ENCODE data around the gene CNTNAP2. TPM values are rescaled to one million over a fixed set of nuclear protein-coding genes. Genes with fewer than 3 reads are reported as not detected.

The CNTNAP2 gene
- total RNA-seq, 2 donors from 2014 or later, result not detected

DNA sequence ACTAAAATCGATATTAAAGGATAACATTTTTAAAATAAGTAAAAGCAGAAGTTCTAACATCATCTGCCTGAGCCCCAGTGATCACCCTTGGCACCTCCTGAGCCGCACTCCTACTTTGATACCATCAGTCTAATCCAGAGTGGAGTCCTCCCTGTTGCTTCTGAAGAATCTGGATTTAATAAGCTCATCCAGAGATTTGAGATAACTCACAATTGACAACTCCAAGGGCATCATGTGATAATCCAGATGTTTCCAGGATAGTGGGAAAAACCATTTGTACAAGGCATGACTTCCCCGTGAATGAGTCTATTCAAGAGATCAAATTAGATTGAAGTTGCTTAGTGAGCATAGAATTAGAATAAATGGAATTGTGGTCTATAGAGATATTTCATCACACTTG lies 1998.2 kb downstream of the CNTNAP2 start:
- no peaks in the 10 kb centered on the region for H3K36me3 Mint-ChIP-seq
- no peak for DNase-seq (ENCODE audit: low spot score)
- H3K4me3 Mint-ChIP-seq, result no peak overlapping the region
- no peaks in the 10 kb centered on the region for H3K4me1 Mint-ChIP-seq (ENCODE audit: low read depth in 2 of 2)
- peaks cover 0 to 8% of the 10 kb centered on the region in 2 donors for H3K27me3 Mint-ChIP-seq
- no peak for ATAC-seq
- H3K27ac Mint-ChIP-seq, result no peak overlapping the region
- H3K9me3 Mint-ChIP-seq, result no peaks in the 10 kb centered on the region

DNA sequence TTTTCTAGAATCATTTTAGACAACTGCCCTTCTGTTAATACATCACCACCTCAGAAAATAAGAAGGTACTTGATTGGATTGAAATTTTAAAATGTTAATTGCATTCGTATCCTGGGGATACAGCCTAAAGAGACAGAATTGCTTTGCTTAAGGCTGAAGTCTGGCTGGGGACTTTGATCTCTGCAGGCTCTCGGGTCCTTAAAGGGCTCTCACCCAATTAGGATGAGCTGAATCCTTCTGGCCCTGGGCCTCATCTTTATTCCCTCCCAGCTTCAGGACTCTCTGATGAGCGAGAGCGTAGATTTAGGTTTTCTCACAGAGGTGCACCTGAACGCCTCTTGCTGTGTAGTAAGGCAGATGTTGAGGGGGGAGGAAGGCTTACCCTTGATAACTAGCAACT lies 1998.7 kb downstream of the CNTNAP2 start:
- no peaks in the 10 kb centered on the region for H3K36me3 Mint-ChIP-seq
- ATAC-seq (no peak), DNase-seq (ENCODE audit: low spot score) (no peak)
- H3K27ac Mint-ChIP-seq, result no peak overlapping the region
- H3K4me1 Mint-ChIP-seq (ENCODE audit: low read depth in 2 of 2), result no peaks in the 10 kb centered on the region
- H3K9me3 Mint-ChIP-seq, result no peaks in the 10 kb centered on the region
- H3K27me3 Mint-ChIP-seq, result peaks cover 0 to 8% of the 10 kb centered on the region in 2 donors
- H3K4me3 Mint-ChIP-seq, result no peak overlapping the region

DNA sequence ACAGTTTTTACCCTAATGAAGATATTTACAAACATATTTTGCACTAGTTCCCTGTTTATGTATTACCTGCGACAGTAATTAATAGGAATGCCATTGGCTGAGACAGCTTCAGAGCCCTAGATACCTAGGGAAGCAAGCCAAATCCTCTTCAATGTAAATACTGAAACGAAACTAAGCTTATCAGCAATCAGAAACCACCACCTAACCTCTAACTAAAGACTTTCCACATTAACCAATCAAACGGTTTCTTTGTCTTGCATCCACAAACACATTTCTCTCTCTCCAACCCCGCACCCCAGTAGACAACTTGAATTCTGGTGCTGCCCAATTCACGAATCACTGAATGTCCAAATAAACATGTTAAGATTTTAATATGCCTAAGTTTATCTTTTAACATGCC lies 1999.6 kb downstream of the CNTNAP2 start:
- Mint-ChIP-seq H3K4me3 (no peak overlapping the region), H3K27me3 (peaks cover 0 to 1% of the 10 kb centered on the region in 2 donors), H3K36me3 (no peaks in the 10 kb centered on the region), H3K9me3 (no peaks in the 10 kb centered on the region), H3K4me1 (ENCODE audit: low read depth in 2 of 2) (no peaks in the 10 kb centered on the region), H3K27ac (no peak overlapping the region)
- no peak for ATAC-seq
- no peak for DNase-seq (ENCODE audit: low spot score)

DNA sequence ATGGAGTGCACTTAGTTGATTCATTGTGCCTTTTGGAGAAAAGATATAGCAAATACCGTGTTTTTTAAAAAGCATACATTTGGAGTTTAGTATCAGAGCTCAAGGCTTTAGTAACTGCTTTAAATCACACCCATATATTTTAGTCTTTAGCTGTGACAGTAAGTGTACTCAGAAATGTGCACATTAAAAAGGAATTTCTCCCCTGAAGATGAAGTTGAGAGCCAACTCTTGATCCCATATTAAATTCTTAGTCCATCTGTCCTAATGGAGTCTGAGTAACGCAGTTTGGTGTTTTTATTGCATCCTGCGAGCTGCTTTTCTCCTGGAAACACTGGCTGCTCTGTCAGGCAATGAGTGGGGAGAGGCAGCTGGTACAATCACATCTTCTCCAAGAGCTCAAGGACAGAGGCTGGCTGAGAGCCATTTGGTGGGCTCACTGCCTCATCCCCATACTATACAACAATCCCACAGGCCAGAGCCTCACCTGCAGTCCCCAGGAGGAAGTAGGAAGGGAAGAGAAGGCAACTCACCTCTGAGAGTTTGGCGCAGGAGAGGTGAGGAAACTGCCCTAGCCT lies 2000.3 kb downstream of the CNTNAP2 start:
- Mint-ChIP-seq H3K9me3 (no peaks in the 10 kb centered on the region), H3K36me3 (no peaks in the 10 kb centered on the region), H3K4me1 (ENCODE audit: low read depth in 2 of 2) (no peaks in the 10 kb centered on the region), H3K4me3 (no peak overlapping the region), H3K27ac (no peak overlapping the region), H3K27me3 (peaks cover 0 to 2% of the 10 kb centered on the region in 2 donors)
- ATAC-seq, result no peak
- DNase-seq (ENCODE audit: low spot score), result no peak

DNA sequence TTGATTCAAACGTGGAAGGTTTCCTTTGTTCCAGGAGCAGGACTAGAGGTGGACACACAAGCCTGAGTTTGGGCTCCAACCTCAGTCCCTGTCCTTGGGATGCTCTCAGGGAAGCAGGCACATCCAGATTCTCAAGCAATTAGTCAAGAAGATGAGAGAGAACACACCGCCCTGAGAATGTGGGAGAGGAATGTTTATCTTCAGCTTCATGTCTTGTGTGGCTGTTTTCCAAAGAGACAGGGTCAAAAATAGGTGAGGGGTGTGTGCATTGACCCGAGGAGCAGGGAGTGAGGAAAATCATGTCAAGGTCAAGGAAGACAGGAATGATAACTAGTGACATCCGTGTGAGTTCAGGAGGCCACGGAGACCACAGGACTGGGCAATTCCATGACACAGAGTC lies 2001.8 kb downstream of the CNTNAP2 start:
- ATAC-seq (no peak), DNase-seq (ENCODE audit: low spot score) (no peak)
- Mint-ChIP-seq H3K36me3 (no peaks in the 10 kb centered on the region), H3K27ac (no peak overlapping the region), H3K9me3 (no peaks in the 10 kb centered on the region), H3K27me3 (peaks cover under 1 to 4% of the 10 kb centered on the region in 2 donors), H3K4me1 (ENCODE audit: low read depth in 2 of 2) (no peaks in the 10 kb centered on the region), H3K4me3 (no peak overlapping the region)

DNA sequence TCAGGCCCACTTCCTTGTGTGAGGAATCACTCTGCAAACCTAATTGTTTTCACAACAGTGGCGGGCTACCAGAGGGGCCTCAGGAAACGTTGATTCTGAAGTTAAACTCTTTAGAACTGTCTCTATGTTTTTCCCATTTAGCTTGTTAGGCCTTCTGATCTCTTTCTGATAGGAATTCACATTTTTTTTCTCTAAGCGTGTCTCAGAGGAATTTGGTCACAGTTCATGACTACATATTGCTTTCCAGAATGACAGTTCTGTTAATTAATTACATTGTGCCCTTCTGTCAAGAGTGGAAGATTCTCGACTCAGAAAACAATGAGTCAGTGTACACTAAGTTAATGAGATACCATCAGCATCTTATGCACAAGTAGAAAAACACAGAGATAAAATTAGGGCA lies 2004.8 kb downstream of the CNTNAP2 start:
- H3K4me3 Mint-ChIP-seq, result no peak overlapping the region
- DNase-seq (ENCODE audit: low spot score), result no peak
- no peaks in the 10 kb centered on the region for H3K36me3 Mint-ChIP-seq
- ATAC-seq, result no peak
- no peaks in the 10 kb centered on the region for H3K4me1 Mint-ChIP-seq (ENCODE audit: low read depth in 2 of 2)
- H3K27me3 Mint-ChIP-seq, result peaks cover 4 to 19% of the 10 kb centered on the region in 2 donors
- H3K27ac Mint-ChIP-seq, result no peak overlapping the region
- H3K9me3 Mint-ChIP-seq, result peaks cover 3% of the 10 kb centered on the region

DNA sequence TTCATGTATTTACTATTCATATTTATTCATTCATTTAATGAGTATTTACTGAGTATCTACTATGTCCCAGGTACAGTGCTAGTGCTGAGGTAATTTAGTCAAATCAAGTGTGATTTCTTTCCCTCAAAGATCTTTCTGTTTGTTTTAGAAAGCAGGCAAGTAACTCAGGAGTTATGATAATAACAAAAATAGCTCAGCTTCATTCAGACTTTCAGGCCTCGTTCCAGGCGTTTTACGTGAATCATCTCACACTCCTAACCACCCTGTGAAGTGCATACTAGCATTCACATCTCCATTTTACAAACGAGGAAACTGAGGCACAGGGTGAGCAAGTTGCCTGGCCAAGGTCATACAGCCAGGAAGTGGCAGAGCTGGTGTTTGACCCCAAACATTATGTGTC lies 2005.2 kb downstream of the CNTNAP2 start:
- Mint-ChIP-seq H3K36me3 (no peaks in the 10 kb centered on the region), H3K27ac (no peak overlapping the region), H3K9me3 (peaks cover 3% of the 10 kb centered on the region), H3K27me3 (peaks cover 4 to 22% of the 10 kb centered on the region in 2 donors), H3K4me3 (no peak overlapping the region), H3K4me1 (ENCODE audit: low read depth in 2 of 2) (no peaks in the 10 kb centered on the region)
- DNase-seq (ENCODE audit: low spot score), result no peak
- no peak for ATAC-seq

DNA sequence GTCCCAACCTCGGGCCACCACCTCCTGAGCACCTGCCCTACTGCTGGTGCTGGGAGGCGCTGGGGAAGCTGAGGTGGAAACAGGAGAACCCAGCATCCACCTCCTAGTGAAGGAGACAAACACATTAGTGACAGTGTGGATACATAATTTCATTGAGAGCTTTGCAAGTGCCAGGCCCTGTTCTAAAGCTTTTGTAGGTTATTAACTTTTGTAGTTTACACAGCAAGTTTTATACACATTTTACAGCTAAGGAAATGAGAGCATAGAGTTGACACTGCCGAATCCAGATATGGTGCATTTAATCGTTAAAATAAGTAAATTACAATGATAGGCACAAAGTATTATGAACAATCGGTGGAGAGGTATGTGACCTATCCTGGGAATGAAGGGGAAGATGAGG lies 2007.9 kb downstream of the CNTNAP2 start:
- H3K27ac Mint-ChIP-seq, result no peak overlapping the region
- no peaks in the 10 kb centered on the region for H3K4me1 Mint-ChIP-seq (ENCODE audit: low read depth in 2 of 2)
- ATAC-seq (no peak), DNase-seq (ENCODE audit: low spot score) (no peak)
- peaks cover 4 to 22% of the 10 kb centered on the region in 2 donors for H3K27me3 Mint-ChIP-seq
- no peak overlapping the region for H3K4me3 Mint-ChIP-seq
- H3K9me3 Mint-ChIP-seq, result peaks cover 3% of the 10 kb centered on the region
- H3K36me3 Mint-ChIP-seq, result no peaks in the 10 kb centered on the region

DNA sequence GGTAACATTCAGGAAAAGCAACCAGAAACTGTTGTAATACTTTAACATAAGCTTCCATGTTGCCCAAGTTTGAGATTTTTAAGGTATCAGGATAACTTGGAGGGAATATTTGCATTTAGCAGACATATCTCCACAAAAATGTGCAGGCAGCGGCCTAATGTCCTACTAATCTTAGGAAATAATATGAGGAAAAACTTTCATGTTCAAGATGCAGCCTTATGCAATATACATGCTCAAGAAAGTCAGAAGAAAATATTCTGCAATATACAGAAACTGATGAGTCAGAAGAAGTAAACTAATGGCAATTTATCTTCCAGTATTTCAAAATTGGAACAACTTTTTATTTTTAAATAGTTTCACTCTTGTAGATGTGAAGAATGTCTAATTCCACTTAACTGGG lies 2010.8 kb downstream of the CNTNAP2 start:
- Mint-ChIP-seq H3K36me3 (no peaks in the 10 kb centered on the region), H3K27ac (no peak overlapping the region), H3K9me3 (peaks cover 3% of the 10 kb centered on the region), H3K27me3 (peaks cover 2 to 22% of the 10 kb centered on the region in 2 donors), H3K4me1 (ENCODE audit: low read depth in 2 of 2) (no peaks in the 10 kb centered on the region), H3K4me3 (no peak overlapping the region)
- no peak for ATAC-seq
- DNase-seq (ENCODE audit: low spot score), result no peak

DNA sequence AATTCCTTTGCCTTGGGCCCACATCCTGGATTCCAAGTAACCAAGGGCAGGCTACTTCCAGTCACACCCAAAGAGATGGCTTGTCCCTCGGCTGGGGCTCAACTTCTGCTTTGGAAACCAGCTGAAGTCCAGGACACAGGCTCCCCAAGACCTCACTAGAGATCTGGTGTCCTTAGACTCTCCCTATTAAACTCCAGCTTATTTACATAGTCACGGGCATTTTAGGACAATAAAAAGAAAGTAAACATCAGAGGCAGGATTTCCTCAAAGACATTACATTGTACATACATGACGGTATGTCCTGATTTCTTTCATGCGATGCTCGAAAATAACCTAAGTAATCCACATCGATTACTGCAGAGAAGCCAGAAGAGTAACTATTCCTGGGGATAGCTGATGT lies 2012.4 kb downstream of the CNTNAP2 start:
- Mint-ChIP-seq H3K4me1 (ENCODE audit: low read depth in 2 of 2) (no peaks in the 10 kb centered on the region), H3K4me3 (no peak overlapping the region), H3K9me3 (peaks cover 3% of the 10 kb centered on the region), H3K36me3 (no peaks in the 10 kb centered on the region), H3K27me3 (peaks cover 3 to 16% of the 10 kb centered on the region in 2 donors), H3K27ac (no peak overlapping the region)
- DNase-seq (ENCODE audit: low spot score) (no peak), ATAC-seq (no peak)

DNA sequence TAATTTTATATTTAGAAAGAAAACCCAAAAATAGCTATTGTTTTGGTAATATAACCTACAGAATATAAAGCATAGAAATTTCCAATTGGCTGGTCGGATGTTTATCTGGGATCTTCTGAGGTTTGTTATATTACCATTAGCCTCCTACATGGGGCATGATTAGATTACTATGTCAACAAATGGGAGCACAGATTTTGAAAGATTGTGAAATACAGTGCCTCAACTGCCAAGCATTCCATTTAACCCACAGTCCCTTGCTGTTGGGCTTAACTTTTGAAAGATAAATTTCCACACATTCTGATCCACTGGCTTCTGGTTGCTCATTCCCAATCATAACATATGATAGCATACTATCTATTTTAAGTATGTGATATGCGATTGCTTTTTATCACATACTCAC lies 2018.5 kb downstream of the CNTNAP2 start:
- peaks cover 3% of the 10 kb centered on the region for H3K9me3 Mint-ChIP-seq

DNA sequence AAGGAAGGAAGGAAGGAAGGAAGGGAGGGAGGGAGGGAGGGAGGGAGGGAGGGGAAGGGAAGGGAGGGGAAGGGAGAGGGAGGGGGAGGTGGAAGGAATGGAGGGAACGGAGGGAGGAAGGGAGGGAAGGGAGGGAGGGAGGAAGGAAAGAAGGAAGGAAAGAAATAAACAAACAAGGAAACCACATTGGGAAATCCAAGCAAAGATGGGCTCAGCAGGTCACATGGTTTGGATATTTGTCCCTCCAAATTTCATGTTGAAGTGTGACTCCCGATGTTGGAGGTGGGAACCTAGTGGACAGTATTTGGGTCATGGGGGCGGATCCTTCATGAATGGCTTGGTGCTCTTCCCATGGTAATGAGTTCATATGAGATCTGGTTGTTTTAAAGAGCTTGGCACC lies 2019.4 kb downstream of the CNTNAP2 start:
- H3K4me3 Mint-ChIP-seq, result no peak overlapping the region
- no peaks in the 10 kb centered on the region for H3K4me1 Mint-ChIP-seq (ENCODE audit: low read depth in 2 of 2)
- H3K36me3 Mint-ChIP-seq, result no peaks in the 10 kb centered on the region
- no peak overlapping the region for H3K27ac Mint-ChIP-seq
- H3K27me3 Mint-ChIP-seq, result peaks cover 0 to 8% of the 10 kb centered on the region in 2 donors
- peaks cover 3% of the 10 kb centered on the region for H3K9me3 Mint-ChIP-seq
- DNase-seq (ENCODE audit: low spot score), result no peak
- no peak for ATAC-seq

More for the DNA sequence above, 2018.5 kb downstream of the CNTNAP2 start:
- H3K4me3 Mint-ChIP-seq, result no peak overlapping the region
- H3K4me1 Mint-ChIP-seq (ENCODE audit: low read depth in 2 of 2), result no peaks in the 10 kb centered on the region
- H3K27ac Mint-ChIP-seq, result no peak overlapping the region
- peaks cover 0 to 8% of the 10 kb centered on the region in 2 donors for H3K27me3 Mint-ChIP-seq
- ATAC-seq (no peak), DNase-seq (ENCODE audit: low spot score) (no peak)
- no peaks in the 10 kb centered on the region for H3K36me3 Mint-ChIP-seq

DNA sequence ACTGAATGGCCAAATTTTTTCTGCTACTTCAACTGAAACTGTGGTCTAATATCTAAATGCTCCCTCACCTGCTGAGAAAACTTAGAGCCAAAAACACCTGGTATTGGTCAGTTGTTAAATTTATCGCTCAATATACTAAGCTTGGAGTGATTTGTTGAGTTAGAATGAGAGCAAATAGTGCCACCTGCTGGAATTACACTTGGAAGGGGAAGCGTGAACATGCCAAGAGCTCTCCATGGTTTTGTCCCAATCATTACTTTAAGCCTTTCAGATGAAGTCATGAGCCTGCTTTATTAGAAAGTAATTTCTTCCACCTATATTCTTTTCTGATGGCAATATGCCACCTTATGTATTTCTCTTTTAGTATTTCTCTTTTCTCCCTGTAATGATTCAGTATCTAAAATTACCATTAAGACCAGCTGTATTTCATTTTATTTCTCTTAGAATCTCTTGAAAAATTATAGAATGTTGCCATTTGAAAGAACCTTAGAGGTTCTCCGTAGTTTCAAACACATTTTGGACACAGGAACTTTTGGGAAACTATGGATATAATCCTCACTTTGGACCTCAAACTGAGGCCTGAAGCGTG lies 2026.2 kb downstream of the CNTNAP2 start:
- ATAC-seq (no peak), DNase-seq (ENCODE audit: low spot score) (no peak)
- Mint-ChIP-seq H3K27me3 (peaks cover 0 to 8% of the 10 kb centered on the region in 2 donors), H3K4me3 (no peak overlapping the region), H3K36me3 (no peaks in the 10 kb centered on the region), H3K27ac (no peak overlapping the region), H3K4me1 (ENCODE audit: low read depth in 2 of 2) (no peaks in the 10 kb centered on the region), H3K9me3 (no peaks in the 10 kb centered on the region)

DNA sequence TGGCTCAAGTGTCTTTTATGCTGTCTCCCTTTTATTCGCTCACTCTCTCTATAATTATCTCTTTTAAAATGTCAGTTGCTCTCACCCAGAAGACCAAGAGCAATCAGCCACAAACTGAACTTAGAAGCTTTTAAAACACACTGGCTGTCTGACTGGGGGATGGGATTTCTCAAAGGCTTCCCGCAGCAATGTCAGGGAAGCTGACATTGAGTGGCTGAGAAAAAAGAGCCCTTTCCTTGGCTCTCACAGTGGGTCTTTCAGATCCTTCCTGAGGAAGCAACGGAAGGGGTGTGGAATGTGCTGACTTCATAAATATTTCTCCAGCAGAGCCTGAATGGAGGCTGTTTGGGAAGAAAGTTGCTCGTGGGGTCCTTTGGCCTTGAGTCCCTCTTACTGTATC lies 2028.2 kb downstream of the CNTNAP2 start:
- no peaks in the 10 kb centered on the region for H3K9me3 Mint-ChIP-seq
- peaks cover 7 to 9% of the 10 kb centered on the region in 2 donors for H3K27me3 Mint-ChIP-seq

DNA sequence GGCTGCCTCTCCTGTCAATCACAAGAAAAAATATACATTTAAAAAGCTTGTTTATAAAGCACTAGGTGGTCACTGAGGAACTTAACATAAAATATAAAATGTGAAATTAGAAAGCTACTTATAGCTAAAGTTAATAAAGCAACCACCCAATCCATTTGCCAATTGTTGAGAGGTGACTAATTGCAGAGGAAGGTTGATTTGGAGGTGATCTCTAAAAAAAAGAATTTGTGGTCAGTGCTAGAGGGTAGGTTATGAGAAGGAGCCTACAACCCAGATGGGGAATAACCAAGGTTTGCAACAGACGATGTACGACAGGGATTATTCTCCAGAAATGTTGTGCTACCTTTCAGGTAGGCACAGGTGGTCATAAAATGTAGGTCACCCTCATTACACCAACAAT lies 2029.7 kb downstream of the CNTNAP2 start:
- H3K4me3 Mint-ChIP-seq, result no peak overlapping the region
- DNase-seq (ENCODE audit: low spot score), result no peak
- no peaks in the 10 kb centered on the region for H3K4me1 Mint-ChIP-seq (ENCODE audit: low read depth in 2 of 2)
- ATAC-seq, result no peak
- peaks cover 7 to 9% of the 10 kb centered on the region in 2 donors for H3K27me3 Mint-ChIP-seq
- H3K9me3 Mint-ChIP-seq, result no peaks in the 10 kb centered on the region
- H3K27ac Mint-ChIP-seq, result no peak overlapping the region
- H3K36me3 Mint-ChIP-seq, result no peaks in the 10 kb centered on the region

More for the DNA sequence above, 2028.2 kb downstream of the CNTNAP2 start:
- Mint-ChIP-seq H3K36me3 (no peaks in the 10 kb centered on the region), H3K4me1 (ENCODE audit: low read depth in 2 of 2) (no peaks in the 10 kb centered on the region), H3K4me3 (no peak overlapping the region), H3K27ac (no peak overlapping the region)
- ATAC-seq (no peak), DNase-seq (ENCODE audit: low spot score) (no peak)
